Mesothelial cell of epicardium (in vitro differentiated cells): ENCODE data around the gene SYT10. TPM values are rescaled to one million over a fixed set of nuclear protein-coding genes. Genes with fewer than 3 reads are reported as not detected.
A peak's percentile ranks its signal among the peaks of the same experiment; 100 is the strongest.

Experiments
- DNase-seq, 2 experiments: peaks; one replicate each; pipeline ENCODE4 v3.0.0; 2021; ENCODE audit warnings: low spot score in 2 of 2; ENCODE audit not compliant: unreplicated experiment in 2 of 2
- H3K27ac Mint-ChIP-seq: 2 replicates; pipeline ENCODE4 v1.8.0; 2021; ENCODE audit warnings: mixed read lengths
- H3K27me3 Mint-ChIP-seq: 2 replicates; pipeline ENCODE4 v1.8.0; 2021; ENCODE audit warnings: low read depth, mixed read lengths
- H3K36me3 Mint-ChIP-seq: 2 replicates; pipeline ENCODE4 v1.8.0; 2021; ENCODE audit warnings: mixed read lengths
- H3K4me1 Mint-ChIP-seq: 2 replicates; pipeline ENCODE4 v1.8.0; 2021; ENCODE audit warnings: mixed read lengths
- H3K4me3 Mint-ChIP-seq: 2 replicates; pipeline ENCODE4 v1.8.0; 2021; ENCODE audit warnings: mild to moderate bottlenecking, moderate library complexity, mixed read lengths
- H3K9me3 Mint-ChIP-seq: 2 replicates; pipeline ENCODE4 v1.8.0; 2021; ENCODE audit warnings: mixed read lengths
- total RNA-seq: library from RNA; stranded (reverse); gene quantifications from 3 replicates; pipeline ENCODE4 v1.2.1, GENCODE V29; 2021
- TF ChIP-seq, protein P1 (sequence below): fragments of 200-600 bp; sonication (generic); IDR thresholded peaks from one replicate; pipeline ENCODE4 v1.5.0; 2021; ENCODE audit warnings: antibody characterized with exemption; ENCODE audit not compliant: unreplicated experiment

Gene SYT10, protein sequence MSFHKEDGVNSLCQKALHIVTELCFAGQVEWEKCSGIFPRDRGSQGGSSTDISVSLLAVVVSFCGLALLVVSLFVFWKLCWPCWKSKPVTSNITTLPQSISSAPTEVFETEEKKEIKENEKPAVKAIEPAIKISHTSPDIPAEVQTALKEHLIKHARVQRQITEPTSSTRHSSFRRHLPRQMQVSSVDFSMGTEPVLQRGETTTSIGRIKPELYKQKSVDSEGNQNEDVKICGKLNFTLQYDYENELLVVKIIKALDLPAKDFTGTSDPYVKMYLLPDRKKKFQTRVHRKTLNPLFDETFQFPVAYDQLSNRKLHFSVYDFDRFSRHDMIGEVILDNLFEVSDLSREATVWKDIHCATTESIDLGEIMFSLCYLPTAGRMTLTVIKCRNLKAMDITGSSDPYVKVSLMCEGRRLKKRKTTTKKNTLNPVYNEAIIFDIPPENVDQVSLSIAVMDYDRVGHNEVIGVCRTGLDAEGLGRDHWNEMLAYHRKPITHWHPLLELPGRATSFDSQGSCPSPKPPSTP
- total RNA-seq, result 12.9 to 14.3 TPM (median 13.7 TPM) in 3 replicates

DNA sequence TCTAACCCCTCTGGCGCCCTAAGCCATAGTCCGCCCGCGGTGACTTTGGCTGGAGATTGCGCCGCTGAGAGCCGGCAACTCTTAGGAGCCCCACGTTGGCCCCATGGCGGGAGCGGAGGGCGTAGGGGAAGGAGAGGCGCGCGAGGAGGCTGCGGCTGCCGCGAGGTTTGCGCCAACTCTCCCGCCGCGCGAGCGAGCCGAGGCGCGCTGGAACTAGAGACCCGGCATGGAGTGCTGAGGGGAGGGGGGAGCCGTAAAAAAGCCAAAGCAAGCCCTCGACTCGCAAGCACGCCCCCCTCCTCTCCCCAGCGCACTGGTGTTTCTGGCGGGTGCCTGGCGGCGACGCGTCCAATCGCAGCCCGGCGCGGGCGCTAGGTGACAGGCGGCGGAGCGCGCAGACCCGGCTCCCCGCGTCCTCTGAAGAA is at the start of gene SYT10:
TSS of gene SYT10 (minus strand) at position 233 of the 425 bp plus-strand sequence. CDS start 297 bp downstream, outside the sequence.
- Mint-ChIP-seq H3K9me3 (no peaks in the 10 kb centered on the region), H3K4me3 (peak within 1 kb of the TSS; percentile 90), H3K27me3 (peaks cover 12% of the 10 kb centered on the region), H3K27ac (peak within 1 kb of the TSS; percentile 88), H3K4me1 (peaks cover 32% of the 10 kb centered on the region), H3K36me3 (no peaks in the 10 kb centered on the region)
- TF ChIP-seq, protein P1, sequence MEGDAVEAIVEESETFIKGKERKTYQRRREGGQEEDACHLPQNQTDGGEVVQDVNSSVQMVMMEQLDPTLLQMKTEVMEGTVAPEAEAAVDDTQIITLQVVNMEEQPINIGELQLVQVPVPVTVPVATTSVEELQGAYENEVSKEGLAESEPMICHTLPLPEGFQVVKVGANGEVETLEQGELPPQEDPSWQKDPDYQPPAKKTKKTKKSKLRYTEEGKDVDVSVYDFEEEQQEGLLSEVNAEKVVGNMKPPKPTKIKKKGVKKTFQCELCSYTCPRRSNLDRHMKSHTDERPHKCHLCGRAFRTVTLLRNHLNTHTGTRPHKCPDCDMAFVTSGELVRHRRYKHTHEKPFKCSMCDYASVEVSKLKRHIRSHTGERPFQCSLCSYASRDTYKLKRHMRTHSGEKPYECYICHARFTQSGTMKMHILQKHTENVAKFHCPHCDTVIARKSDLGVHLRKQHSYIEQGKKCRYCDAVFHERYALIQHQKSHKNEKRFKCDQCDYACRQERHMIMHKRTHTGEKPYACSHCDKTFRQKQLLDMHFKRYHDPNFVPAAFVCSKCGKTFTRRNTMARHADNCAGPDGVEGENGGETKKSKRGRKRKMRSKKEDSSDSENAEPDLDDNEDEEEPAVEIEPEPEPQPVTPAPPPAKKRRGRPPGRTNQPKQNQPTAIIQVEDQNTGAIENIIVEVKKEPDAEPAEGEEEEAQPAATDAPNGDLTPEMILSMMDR, result no peak
- peak; percentile 27 to 69 for DNase-seq

DNA sequence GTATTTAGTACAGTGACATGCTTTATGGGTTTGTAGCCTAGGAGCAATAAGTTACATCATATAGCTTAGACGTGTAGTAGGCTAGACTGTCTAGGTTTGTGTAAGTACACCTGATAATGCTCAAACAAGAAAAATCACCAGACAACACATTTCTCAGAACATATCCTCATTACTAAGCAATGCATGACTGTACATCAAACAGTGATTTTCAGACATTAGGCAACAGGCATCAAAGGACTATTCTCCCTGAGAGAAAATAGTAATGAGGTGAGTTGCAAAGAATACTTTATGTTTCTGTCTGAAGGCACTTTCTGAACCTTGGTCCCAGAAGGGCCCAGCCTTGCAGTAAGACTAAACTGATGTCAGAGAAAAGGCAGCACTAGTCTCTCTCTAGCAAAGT is 48.4 kb upstream of the SYT10 start:
- peaks cover 5% of the 10 kb centered on the region for H3K36me3 Mint-ChIP-seq
- peaks cover 28% of the 10 kb centered on the region for H3K4me1 Mint-ChIP-seq
- H3K27me3 Mint-ChIP-seq, result no peaks in the 10 kb centered on the region
- no peak overlapping the region for H3K4me3 Mint-ChIP-seq
- peaks cover 20% of the 10 kb centered on the region for H3K9me3 Mint-ChIP-seq
- DNase-seq, result no peak
- TF ChIP-seq, protein P1, result no peak
- peak overlapping the region; percentile 82 for H3K27ac Mint-ChIP-seq

DNA sequence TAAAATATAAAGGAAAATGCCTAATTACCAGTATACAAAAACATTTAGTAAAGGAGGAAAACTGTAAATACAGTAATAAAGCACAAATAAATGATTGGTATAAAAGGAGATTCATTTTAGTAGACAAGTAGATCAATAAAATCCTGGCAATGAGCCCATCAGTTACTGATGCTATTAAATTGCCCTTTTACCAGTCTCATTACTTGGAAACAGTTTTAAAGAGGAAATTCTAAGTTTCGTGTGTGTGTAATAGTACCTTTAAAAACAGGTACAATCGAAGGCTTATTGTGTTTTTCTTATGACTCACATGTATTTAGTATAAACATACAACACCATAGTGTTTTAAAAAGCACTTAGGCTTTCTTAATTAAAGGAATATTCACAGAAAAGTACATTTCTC is 46.4 kb upstream of the SYT10 start:
- Mint-ChIP-seq H3K27ac (no peak overlapping the region), H3K4me3 (no peak overlapping the region), H3K4me1 (peaks cover 28% of the 10 kb centered on the region), H3K36me3 (no peaks in the 10 kb centered on the region), H3K27me3 (no peaks in the 10 kb centered on the region), H3K9me3 (peaks cover 8% of the 10 kb centered on the region)
- DNase-seq, result no peak
- TF ChIP-seq, protein P1, result no peak

DNA sequence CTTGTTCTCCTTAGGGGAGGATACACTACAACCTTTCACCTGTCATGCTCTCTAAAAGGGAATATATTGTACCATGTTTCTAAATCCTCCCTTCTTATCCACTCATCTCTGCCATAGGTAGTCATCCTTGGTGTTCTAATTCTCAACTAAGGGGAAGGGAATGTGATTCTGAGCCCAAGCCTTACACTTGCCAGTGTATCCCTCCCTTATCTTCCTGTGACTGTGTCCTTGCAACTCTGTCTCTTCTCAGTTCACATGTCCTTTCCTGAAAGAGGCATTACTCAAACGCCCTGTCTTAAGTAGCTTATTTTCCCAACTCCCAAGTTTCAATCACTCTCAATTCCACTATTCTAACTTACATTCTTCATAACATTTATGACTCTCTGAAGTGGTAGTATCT is 44.5 kb upstream of the SYT10 start:
- Mint-ChIP-seq H3K27ac (no peak overlapping the region), H3K9me3 (peaks cover 9% of the 10 kb centered on the region), H3K27me3 (no peaks in the 10 kb centered on the region), H3K4me1 (peaks cover 28% of the 10 kb centered on the region), H3K36me3 (no peaks in the 10 kb centered on the region), H3K4me3 (no peak overlapping the region)
- TF ChIP-seq, protein P1, result no peak
- no peak for DNase-seq

DNA sequence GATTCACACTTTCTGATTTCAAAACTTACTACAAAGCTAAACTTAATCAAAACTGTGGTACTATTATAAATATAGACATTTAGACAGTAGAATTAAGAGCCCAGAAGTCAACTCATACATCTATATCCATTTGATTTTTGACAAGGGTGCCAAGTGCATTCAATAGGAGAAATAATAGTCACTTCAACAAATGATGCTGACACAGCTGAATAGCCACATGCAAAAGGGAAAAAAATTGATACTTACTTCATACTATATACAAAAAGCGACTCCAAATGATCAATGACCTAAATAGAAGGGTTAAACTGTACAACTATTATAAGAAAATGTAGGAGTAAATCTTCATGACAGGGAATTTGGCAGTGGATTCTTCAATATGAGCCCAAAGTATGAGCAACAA is 40.7 kb upstream of the SYT10 start:
- TF ChIP-seq, protein P1, result no peak
- DNase-seq, result no peak
- Mint-ChIP-seq H3K4me3 (no peak overlapping the region), H3K27me3 (no peaks in the 10 kb centered on the region), H3K36me3 (peaks cover 1% of the 10 kb centered on the region), H3K4me1 (peaks cover 12% of the 10 kb centered on the region), H3K9me3 (peaks cover 38% of the 10 kb centered on the region), H3K27ac (no peak overlapping the region)
